ENCODE data around the gene DNAH14.

- no peak for TF ChIP-seq CTCF (IDR thresholded peaks at IDR 0.05)
- TF ChIP-seq POLR2A (IDR thresholded peaks at IDR 0.05): no peak
Measured at GRCh38 chr1:224884361-224884801, 45.1 kb upstream of the DNAH14 start.

All from uterus (tissue), 2 donors.